ENCODE measurements around the gene DCAF5. TPM values are rescaled to one million over a fixed set of nuclear protein-coding genes. Genes with fewer than 3 reads are reported as not detected.

The DCAF5 gene
- total and polyA plus RNA-seq, 2 of the 13 experiments (the other 11 are each of a cell fraction or from before 2014, with no cell fraction given), result 13.4 to 31.6 TPM

- TF ChIP-seq, protein P1, sequence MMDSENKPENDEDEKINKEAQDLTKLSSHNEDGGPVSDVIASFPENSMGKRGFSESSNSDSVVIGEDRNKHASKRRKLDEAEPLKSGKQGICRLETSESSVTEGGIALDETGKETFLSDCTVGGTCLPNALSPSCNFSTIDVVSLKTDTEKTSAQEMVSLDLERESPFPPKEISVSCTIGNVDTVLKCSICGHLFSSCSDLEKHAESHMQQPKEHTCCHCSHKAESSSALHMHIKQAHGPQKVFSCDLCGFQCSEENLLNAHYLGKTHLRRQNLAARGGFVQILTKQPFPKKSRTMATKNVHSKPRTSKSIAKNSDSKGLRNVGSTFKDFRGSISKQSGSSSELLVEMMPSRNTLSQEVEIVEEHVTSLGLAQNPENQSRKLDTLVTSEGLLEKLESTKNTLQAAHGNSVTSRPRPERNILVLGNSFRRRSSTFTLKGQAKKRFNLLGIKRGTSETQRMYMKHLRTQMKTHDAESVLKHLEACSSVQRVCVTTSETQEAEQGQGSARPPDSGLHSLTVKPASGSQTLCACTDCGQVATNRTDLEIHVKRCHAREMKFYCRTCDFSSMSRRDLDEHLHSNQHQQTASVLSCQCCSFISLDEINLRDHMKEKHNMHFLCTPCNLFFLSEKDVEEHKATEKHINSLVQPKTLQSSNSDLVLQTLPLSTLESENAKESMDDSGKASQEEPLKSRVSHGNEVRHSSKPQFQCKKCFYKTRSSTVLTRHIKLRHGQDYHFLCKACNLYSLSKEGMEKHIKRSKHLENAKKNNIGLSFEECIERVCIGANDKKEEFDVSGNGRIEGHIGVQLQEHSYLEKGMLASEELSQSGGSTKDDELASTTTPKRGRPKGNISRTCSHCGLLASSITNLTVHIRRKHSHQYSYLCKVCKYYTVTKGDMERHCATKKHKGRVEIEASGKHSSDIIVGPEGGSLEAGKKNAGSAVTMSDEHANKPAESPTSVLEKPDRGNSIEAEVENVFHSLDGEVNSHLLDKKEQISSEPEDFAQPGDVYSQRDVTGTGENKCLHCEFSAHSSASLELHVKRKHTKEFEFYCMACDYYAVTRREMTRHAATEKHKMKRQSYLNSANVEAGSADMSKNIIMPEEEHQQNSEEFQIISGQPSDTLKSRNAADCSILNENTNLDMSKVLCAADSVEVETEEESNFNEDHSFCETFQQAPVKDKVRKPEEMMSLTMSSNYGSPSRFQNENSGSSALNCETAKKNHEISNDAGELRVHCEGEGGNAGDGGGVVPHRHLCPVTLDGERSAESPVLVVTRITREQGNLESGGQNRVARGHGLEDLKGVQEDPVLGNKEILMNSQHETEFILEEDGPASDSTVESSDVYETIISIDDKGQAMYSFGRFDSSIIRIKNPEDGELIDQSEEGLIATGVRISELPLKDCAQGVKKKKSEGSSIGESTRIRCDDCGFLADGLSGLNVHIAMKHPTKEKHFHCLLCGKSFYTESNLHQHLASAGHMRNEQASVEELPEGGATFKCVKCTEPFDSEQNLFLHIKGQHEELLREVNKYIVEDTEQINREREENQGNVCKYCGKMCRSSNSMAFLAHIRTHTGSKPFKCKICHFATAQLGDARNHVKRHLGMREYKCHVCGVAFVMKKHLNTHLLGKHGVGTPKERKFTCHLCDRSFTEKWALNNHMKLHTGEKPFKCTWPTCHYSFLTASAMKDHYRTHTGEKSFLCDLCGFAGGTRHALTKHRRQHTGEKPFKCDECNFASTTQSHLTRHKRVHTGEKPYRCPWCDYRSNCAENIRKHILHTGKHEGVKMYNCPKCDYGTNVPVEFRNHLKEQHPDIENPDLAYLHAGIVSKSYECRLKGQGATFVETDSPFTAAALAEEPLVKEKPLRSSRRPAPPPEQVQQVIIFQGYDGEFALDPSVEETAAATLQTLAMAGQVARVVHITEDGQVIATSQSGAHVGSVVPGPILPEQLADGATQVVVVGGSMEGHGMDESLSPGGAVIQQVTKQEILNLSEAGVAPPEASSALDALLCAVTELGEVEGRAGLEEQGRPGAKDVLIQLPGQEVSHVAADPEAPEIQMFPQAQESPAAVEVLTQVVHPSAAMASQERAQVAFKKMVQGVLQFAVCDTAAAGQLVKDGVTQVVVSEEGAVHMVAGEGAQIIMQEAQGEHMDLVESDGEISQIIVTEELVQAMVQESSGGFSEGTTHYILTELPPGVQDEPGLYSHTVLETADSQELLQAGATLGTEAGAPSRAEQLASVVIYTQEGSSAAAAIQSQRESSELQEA (CRISPR knock-in tag; IDR thresholded peaks at IDR 0.05; ENCODE audit: not compliant biosample characterization), result peak; percentile 76
- TF ChIP-seq ZNF230 (CRISPR knock-in tag; IDR thresholded peaks at IDR 0.05) (peak; percentile 56; the same call in 1 of the 2 replicates), ZNF567 (CRISPR knock-in tag; IDR thresholded peaks at IDR 0.05; ENCODE audit: borderline replicate concordance) (no peak), FLYWCH1 (CRISPR knock-in tag; IDR thresholded peaks at IDR 0.05) (no peak), GABPB1 (CRISPR knock-in tag; IDR thresholded peaks at IDR 0.05) (peak; percentile 99), ZNF382 (CRISPR knock-in tag; IDR thresholded peaks at IDR 0.05; ENCODE audit: borderline replicate concordance) (no peak), TIGD3 (CRISPR knock-in tag; IDR thresholded peaks at IDR 0.05; ENCODE audit: borderline replicate concordance) (no peak), HNRNPLL (IDR thresholded peaks at IDR 0.05; ENCODE audit: low read depth, low read length, poor library complexity, severe bottlenecking) (peak; percentile 84), ZNF776 (CRISPR knock-in tag; IDR thresholded peaks at IDR 0.05) (no peak), ZIK1 (CRISPR knock-in tag; IDR thresholded peaks at IDR 0.05; ENCODE audit: borderline replicate concordance, low read depth) (peak; percentile 71; the same call in 1 of the 2 replicates), MEIS2 (CRISPR knock-in tag; IDR thresholded peaks at IDR 0.05) (peak; percentile 39; the same call in 1 of the 2 replicates), ZNF75D (CRISPR knock-in tag; IDR thresholded peaks at IDR 0.05; ENCODE audit: borderline replicate concordance) (no peak), ZNF292 (CRISPR knock-in tag; IDR thresholded peaks at IDR 0.05; ENCODE audit: borderline replicate concordance, low read depth) (peak; percentile 62; the same call in 1 of the 2 replicates), CEBPG (CRISPR knock-in tag; IDR thresholded peaks at IDR 0.05) (peak; percentile 63), FOXA1 (IDR thresholded peaks at IDR 0.05) (no peak), FOXA1 (CRISPR knock-in tag; IDR thresholded peaks at IDR 0.05) (no peak)
- TF ChIP-seq, protein P2, sequence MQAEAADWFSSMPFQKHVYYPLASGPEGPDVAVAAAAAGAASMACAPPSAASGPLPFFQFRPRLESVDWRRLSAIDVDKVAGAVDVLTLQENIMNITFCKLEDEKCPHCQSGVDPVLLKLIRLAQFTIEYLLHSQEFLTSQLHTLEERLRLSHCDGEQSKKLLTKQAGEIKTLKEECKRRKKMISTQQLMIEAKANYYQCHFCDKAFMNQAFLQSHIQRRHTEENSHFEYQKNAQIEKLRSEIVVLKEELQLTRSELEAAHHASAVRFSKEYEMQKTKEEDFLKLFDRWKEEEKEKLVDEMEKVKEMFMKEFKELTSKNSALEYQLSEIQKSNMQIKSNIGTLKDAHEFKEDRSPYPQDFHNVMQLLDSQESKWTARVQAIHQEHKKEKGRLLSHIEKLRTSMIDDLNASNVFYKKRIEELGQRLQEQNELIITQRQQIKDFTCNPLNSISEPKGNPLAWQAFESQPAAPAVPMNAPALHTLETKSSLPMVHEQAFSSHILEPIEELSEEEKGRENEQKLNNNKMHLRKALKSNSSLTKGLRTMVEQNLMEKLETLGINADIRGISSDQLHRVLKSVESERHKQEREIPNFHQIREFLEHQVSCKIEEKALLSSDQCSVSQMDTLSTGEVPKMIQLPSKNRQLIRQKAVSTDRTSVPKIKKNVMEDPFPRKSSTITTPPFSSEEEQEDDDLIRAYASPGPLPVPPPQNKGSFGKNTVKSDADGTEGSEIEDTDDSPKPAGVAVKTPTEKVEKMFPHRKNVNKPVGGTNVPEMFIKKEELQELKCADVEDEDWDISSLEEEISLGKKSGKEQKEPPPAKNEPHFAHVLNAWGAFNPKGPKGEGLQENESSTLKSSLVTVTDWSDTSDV (CRISPR knock-in tag; IDR thresholded peaks at IDR 0.05), result no peak
These were observed 38.6 kb upstream of the DCAF5 start, which contains the start of gene EXD2 (continued) for GRCh38 chr14:69191340-69192111.

Measured in HepG2 (cell line).